ENCODE data around the gene SYPL1. TPM values are rescaled to one million over a fixed set of nuclear protein-coding genes. Genes with fewer than 3 reads are reported as not detected.

The SYPL1 gene
- total and polyA plus RNA-seq, 2 donors (not counting 3 experiments of a cell fraction or from before 2014, with no cell fraction given) = 59.8 to 67.1 TPM

DNA sequence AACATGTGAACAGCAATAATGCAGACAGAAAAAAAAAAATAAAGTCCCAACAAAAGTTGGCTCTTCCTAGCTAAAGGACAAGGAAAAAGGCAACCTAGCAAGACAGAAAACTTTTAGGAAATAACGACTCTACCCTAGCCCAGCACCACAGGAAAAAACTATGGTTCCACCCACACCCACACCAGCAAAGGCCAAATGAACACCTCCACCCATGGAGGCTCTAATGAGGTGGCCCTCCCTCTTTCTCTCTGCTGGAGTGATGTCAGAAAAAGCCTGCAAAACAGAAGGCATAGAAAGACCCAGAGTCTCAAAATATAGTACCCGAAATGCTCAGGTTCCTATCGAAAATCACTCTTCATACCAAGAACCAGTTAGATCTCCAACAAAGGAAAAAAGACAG lies 28.4 kb downstream of the SYPL1 start:
- no TSS peak for BruUV-seq (replicated peaks)

GRCh38 chr7:106082087-106082854 lies 29.8 kb downstream of the SYPL1 start:
- no peak for TF ChIP-seq MAX (IDR thresholded peaks at IDR 0.05; ENCODE audit: insufficient read depth, insufficient read length)
- no peak for TF ChIP-seq GATA2 (IDR thresholded peaks at IDR 0.05; ENCODE audit: insufficient read depth, insufficient read length, low read depth, low read length)
- no peak for TF ChIP-seq FOS (IDR thresholded peaks at IDR 0.05; ENCODE audit: borderline replicate concordance, insufficient read depth, low read length)
- TF ChIP-seq POLR2A (IDR thresholded peaks at IDR 0.05; ENCODE audit: low read depth, low read length) = no peak
- no peak for TF ChIP-seq CTCF (IDR thresholded peaks at IDR 0.05; ENCODE audit: extremely low read depth in 1 of 2, insufficient read depth in 1 of 2, low read depth in 1 of 2, low read length in 2 of 2)
- TF ChIP-seq POLR2AphosphoS5 (IDR thresholded peaks at IDR 0.05; ENCODE audit: insufficient read depth, low read depth, low read length) = no peak
- TF ChIP-seq EZH2 (IDR thresholded peaks at IDR 0.05; ENCODE audit: borderline replicate concordance, low read depth, low read length, severe bottlenecking) = no peak
- TF ChIP-seq MYC (IDR thresholded peaks at IDR 0.05; ENCODE audit: low read depth, low read length) = no peak
- Histone ChIP-seq H3K9me1 (replicated peaks; ENCODE audit: control insufficient read depth, extremely low read depth, insufficient read depth, low read length) (no peaks in the 10 kb centered on the region), H3K36me3 (ENCODE audit: control insufficient read depth in 2 of 2, extremely low read depth in 1 of 2, insufficient read depth in 2 of 2, low read length in 2 of 2) (no peaks in the 10 kb centered on the region), H3K27ac (ENCODE audit: insufficient read depth, low read depth, low read length) (no peak overlapping the region), H3K27me3 (ENCODE audit: control insufficient read depth in 2 of 2, insufficient read depth in 2 of 2, low read length in 2 of 2) (no peaks in the 10 kb centered on the region), H3K4me3 (replicated peaks in 1 of 3; ENCODE audit: insufficient read depth in 1 of 3, low read depth in 1 of 3, low read length in 3 of 3) (no peak overlapping the region), H3K79me2 (ENCODE audit: control insufficient read depth, insufficient read depth, low read length) (no peaks in the 10 kb centered on the region), H3K9me3 (replicated peaks; ENCODE audit: control insufficient read depth, insufficient read depth, low read length) (no peaks in the 10 kb centered on the region), H3K9ac (replicated peaks; ENCODE audit: extremely low read depth, insufficient read depth, low read length) (no peak overlapping the region), H3K4me1 (ENCODE audit: control insufficient read depth, extremely low read depth, insufficient read depth, low read length) (no peaks in the 10 kb centered on the region), H4K20me1 (replicated peaks; ENCODE audit: control insufficient read depth, extremely low read depth, insufficient read depth, low read length) (no peaks in the 10 kb centered on the region), H2AFZ (ENCODE audit: low read depth, low read length) (no peak overlapping the region), H3K4me2 (ENCODE audit: insufficient read depth, low read length) (no peak overlapping the region)
- POLR2A ChIA-PET = no interaction called here
- CTCF ChIA-PET = interaction anchor here (1.2 to 2.8 kb wide), 5 partner anchors 10 to 75 kb away, joined by 3 to 9 read pairs (median 5); no protein-coding TSS in a partner anchor
- no peak for FAIRE-seq
- intact Hi-C loops (cut with micrococcal nuclease) = no loop called here
- DNase-seq (ENCODE audit: low read depth, low spot score) = no peak
- no TSS peak for BruUV-seq (replicated peaks)
- dilution Hi-C loops (cut with MboI; ENCODE audit: extremely low pct_ligation_motif_present, low sequenced_read_pairs) = no loop called here

More for the DNA sequence above, 28.4 kb downstream of the SYPL1 start:
- Histone ChIP-seq H3K9ac (replicated peaks; ENCODE audit: extremely low read depth, insufficient read depth, low read length) (no peak overlapping the region), H3K4me1 (ENCODE audit: control insufficient read depth, extremely low read depth, insufficient read depth, low read length) (no peaks in the 10 kb centered on the region), H3K9me1 (replicated peaks; ENCODE audit: control insufficient read depth, extremely low read depth, insufficient read depth, low read length) (no peaks in the 10 kb centered on the region), H3K79me2 (ENCODE audit: control insufficient read depth, insufficient read depth, low read length) (no peaks in the 10 kb centered on the region), H2AFZ (ENCODE audit: low read depth, low read length) (no peak overlapping the region), H4K20me1 (replicated peaks; ENCODE audit: control insufficient read depth, extremely low read depth, insufficient read depth, low read length) (no peaks in the 10 kb centered on the region), H3K4me2 (ENCODE audit: insufficient read depth, low read length) (no peak overlapping the region), H3K36me3 (ENCODE audit: control insufficient read depth in 2 of 2, extremely low read depth in 1 of 2, insufficient read depth in 2 of 2, low read length in 2 of 2) (peaks cover 0 to under 1% of the 10 kb centered on the region in 2 experiments), H3K27me3 (ENCODE audit: control insufficient read depth in 2 of 2, insufficient read depth in 2 of 2, low read length in 2 of 2) (no peaks in the 10 kb centered on the region), H3K9me3 (replicated peaks; ENCODE audit: control insufficient read depth, insufficient read depth, low read length) (no peaks in the 10 kb centered on the region), H3K4me3 (replicated peaks in 1 of 3; ENCODE audit: insufficient read depth in 1 of 3, low read depth in 1 of 3, low read length in 3 of 3) (no peak overlapping the region), H3K27ac (ENCODE audit: insufficient read depth, low read depth, low read length) (no peak overlapping the region)
- intact Hi-C loops (cut with micrococcal nuclease) (no loop called here), dilution Hi-C loops (cut with MboI; ENCODE audit: extremely low pct_ligation_motif_present, low sequenced_read_pairs) (no loop called here)
- FAIRE-seq (no peak), DNase-seq (ENCODE audit: low read depth, low spot score) (no peak)
- ChIA-PET POLR2A (no interaction called here), CTCF (interaction anchor here (0.6 to 2.8 kb wide), 8 partner anchors 9 to 552 kb away, joined by 3 to 9 read pairs (median 4); no protein-coding TSS in a partner anchor)
- TF ChIP-seq MYC (IDR thresholded peaks at IDR 0.05; ENCODE audit: low read depth, low read length) (no peak), EZH2 (IDR thresholded peaks at IDR 0.05; ENCODE audit: borderline replicate concordance, low read depth, low read length, severe bottlenecking) (no peak), POLR2AphosphoS5 (IDR thresholded peaks at IDR 0.05; ENCODE audit: insufficient read depth, low read depth, low read length) (no peak), GATA2 (IDR thresholded peaks at IDR 0.05; ENCODE audit: insufficient read depth, insufficient read length, low read depth, low read length) (no peak), MAX (IDR thresholded peaks at IDR 0.05; ENCODE audit: insufficient read depth, insufficient read length) (no peak), JUN (IDR thresholded peaks at IDR 0.05; ENCODE audit: borderline replicate concordance, insufficient read depth, insufficient read length, low read depth) (no peak), POLR2A (IDR thresholded peaks at IDR 0.05; ENCODE audit: low read depth, low read length) (no peak)

Data from endothelial cell of umbilical vein (primary cell).